ENCODE data around the gene ZFP36L1. TPM values are rescaled to one million over a fixed set of nuclear protein-coding genes. Genes with fewer than 3 reads are reported as not detected.
"Not testable (repeated sequence)": the region's sequence is repeated elsewhere in the genome, so short reads cannot be mapped to it uniquely, and the experiment has no call there.

Gene ZFP36L1
- total RNA-seq, 4 donors from 2014 or later = 170 to 564 (median 315) TPM

GRCh38 chr14:68767248-68767645 lies 25.6 kb downstream of the ZFP36L1 start:
- no peak for DNase-seq
- Histone ChIP-seq H3K27me3 (no peaks in the 10 kb centered on the region), H3K36me3 (no peaks in the 10 kb centered on the region), H3K4me3 (no peak overlapping the region), H3K9me3 (no peaks in the 10 kb centered on the region), H3K4me1 (peaks cover 9 to 12% of the 10 kb centered on the region in 2 donors), H3K27ac (no peak overlapping the region)
- TF ChIP-seq CTCF (IDR thresholded peaks at IDR 0.05) (no peak), POLR2A (IDR thresholded peaks at IDR 0.05) (no peak)
- intact Hi-C loops (cut with DNase I; ENCODE audit: low total_unique reads) = no loop called here

GRCh38 chr14:68766299-68767247 lies 26.3 kb downstream of the ZFP36L1 start:
- no peak for DNase-seq
- no peaks in the 10 kb centered on the region for H3K36me3 ChIP-seq
- H3K4me3 ChIP-seq = no peak overlapping the region
- intact Hi-C loops (cut with DNase I; ENCODE audit: low total_unique reads) = no loop called here
- H3K27me3 ChIP-seq = no peaks in the 10 kb centered on the region
- H3K27ac ChIP-seq = no peak overlapping the region
- H3K9me3 ChIP-seq = no peaks in the 10 kb centered on the region
- no peak for TF ChIP-seq CTCF (IDR thresholded peaks at IDR 0.05)
- no peak for TF ChIP-seq POLR2A (IDR thresholded peaks at IDR 0.05)
- peaks cover 11 to 16% of the 10 kb centered on the region in 2 donors for H3K4me1 ChIP-seq

- intact Hi-C loops (cut with DNase I; ENCODE audit: low total_unique reads); DNase-seq; H3K27me3 ChIP-seq; H3K9me3 ChIP-seq; H3K36me3 ChIP-seq; H3K4me3 ChIP-seq: not testable (repeated sequence)
- peaks cover 11 to 19% of the 10 kb centered on the region in 2 donors for H3K4me1 ChIP-seq
- H3K27ac ChIP-seq = peak overlapping the region; percentile 81 to 87
Measured at GRCh38 chr14:68763843-68764242, 29.0 kb downstream of the ZFP36L1 start.

- intact Hi-C loops (cut with DNase I; ENCODE audit: low total_unique reads) = no loop called here
- DNase-seq = peak; percentile 95 to 96
- Histone ChIP-seq H3K27ac (peak overlapping the region; percentile 81 to 87), H3K4me3 (no peak overlapping the region), H3K9me3 (no peaks in the 10 kb centered on the region), H3K36me3 (no peaks in the 10 kb centered on the region), H3K4me1 (peaks cover 11 to 19% of the 10 kb centered on the region in 2 donors), H3K27me3 (no peaks in the 10 kb centered on the region)
- TF ChIP-seq CTCF (IDR thresholded peaks at IDR 0.05) (peak in 2 of 4 experiments; percentile 7 to 10), POLR2A (IDR thresholded peaks at IDR 0.05) (peak in 1 of 2 donors; percentile 15)
Measured at GRCh38 chr14:68762953-68763764, 29.7 kb downstream of the ZFP36L1 start.

- no peak for DNase-seq
- H3K27ac ChIP-seq = peak overlapping the region; percentile 81 to 87
- TF ChIP-seq CTCF (IDR thresholded peaks at IDR 0.05) (no peak), POLR2A (IDR thresholded peaks at IDR 0.05) (no peak)
- H3K4me1 ChIP-seq = peaks cover 15 to 22% of the 10 kb centered on the region in 2 donors
- no peak overlapping the region for H3K4me3 ChIP-seq
- intact Hi-C loops (cut with DNase I; ENCODE audit: low total_unique reads) = no loop called here
- no peaks in the 10 kb centered on the region for H3K27me3 ChIP-seq
- H3K9me3 ChIP-seq = no peaks in the 10 kb centered on the region
- H3K36me3 ChIP-seq = no peaks in the 10 kb centered on the region
Measured at GRCh38 chr14:68761391-68761790, 31.5 kb downstream of the ZFP36L1 start.
